MCF 10A (cell line): ENCODE results near the gene ZDHHC23. TPM values are rescaled to one million over a fixed set of nuclear protein-coding genes. Genes with fewer than 3 reads are reported as not detected.
A peak's percentile ranks its signal among the peaks of the same experiment; 100 is the strongest.

Experiments used
- Bru-seq: library from RNA; stranded (reverse); fragments of 400-500 nt; gene quantifications from one replicate; lab custom pipeline; 2021; lab: Mats Ljungman, UMichigan
- BruChase-seq, 2 experiments: library from RNA; stranded (reverse); fragments of 400-500 nt; gene quantifications; one replicate each; lab custom pipeline; 2021; lab: Mats Ljungman, UMichigan
- BruUV-seq: library from RNA; stranded (reverse); fragments of 400-500 nt; replicated peaks from 2 replicates; lab custom pipeline; 2021; lab: Mats Ljungman, UMichigan
- CTCF ChIA-PET: fragments of 300-600 bp; sonication (Branson Sonifier 250); formaldehyde crosslinking; extraction: SDS; loops from one replicate; lab custom pipeline; 2021; ENCODE audit warnings: antibody characterized with exemption, inconsistent platforms; lab: Yijun Ruan, JAX
- POLR2A ChIA-PET: fragments of 300-600, 350-650 bp; sonication (Branson Sonifier 250); formaldehyde crosslinking; extraction: SDS; loops from one replicate; lab custom pipeline; 2020; ENCODE audit warnings: antibody characterized with exemption, inconsistent platforms; lab: Yijun Ruan, JAX
- DNase-seq: peaks from one replicate; pipeline ENCODE4 v3.0.0-alpha.2; 2018; ENCODE audit not compliant: unreplicated experiment
- H3K27ac Mint-ChIP-seq: one replicate; pipeline ENCODE4 v1.8.0; 2022; ENCODE audit warnings: mild to moderate bottlenecking, low read depth, mixed read lengths; ENCODE audit not compliant: unreplicated experiment
- H3K27me3 Mint-ChIP-seq: one replicate; pipeline ENCODE4 v1.8.0; 2022; ENCODE audit warnings: mixed read lengths; ENCODE audit not compliant: insufficient read depth, unreplicated experiment
- H3K36me3 Mint-ChIP-seq: one replicate; pipeline ENCODE4 v1.8.0; 2022; ENCODE audit warnings: mild to moderate bottlenecking, moderate library complexity, mixed read lengths; ENCODE audit not compliant: insufficient read depth, unreplicated experiment
- H3K4me1 Mint-ChIP-seq: one replicate; pipeline ENCODE4 v1.8.0; 2022; ENCODE audit warnings: mixed read lengths; ENCODE audit not compliant: insufficient read depth, unreplicated experiment
- H3K4me3 Mint-ChIP-seq: one replicate; pipeline ENCODE4 v1.8.0; 2022; ENCODE audit warnings: mild to moderate bottlenecking, moderate library complexity, mixed read lengths; ENCODE audit not compliant: unreplicated experiment
- H3K9me3 Mint-ChIP-seq: one replicate; pipeline ENCODE4 v1.8.0; 2022; ENCODE audit warnings: mixed read lengths; ENCODE audit not compliant: unreplicated experiment
- CTCF ChIP-seq: fragments of 200-600 bp; IDR thresholded peaks from one replicate; pipeline ENCODE4 v1.8.0; 2022; ENCODE audit warnings: antibody characterized with exemption, mild to moderate bottlenecking; ENCODE audit not compliant: unreplicated experiment
- intact Hi-C: fragments of 100-400 bp; cut with micrococcal nuclease; formaldehyde crosslinking; loops from 2 replicates; pipeline ENCODE4 v1.14.1; 2022
- long read RNA-seq: library from polyadenylated mRNA; stranded (forward); transcript quantifications from one replicate; pipeline ENCODE4 v2.0.0, GENCODE V29; 2022
- total RNA-seq: library from RNA; stranded (reverse); gene quantifications from 2 replicates; pipeline ENCODE4 v1.2.3, GENCODE V29; 2022

ZDHHC23 gene
- total RNA-seq (7.4 TPM in 2 replicates), Bru-seq, nascent RNA (percentile 49 among the genes with signal in this experiment), BruChase-seq, experiment 1, labeled RNA remaining after a 6-hour chase (percentile 70 among the genes with signal in this experiment), BruChase-seq, experiment 2, labeled RNA remaining after a 2-hour chase (percentile 60 among the genes with signal in this experiment)
- long read RNA-seq, partial matches to known transcripts = 2 of 10 reads
- long read RNA-seq, other reads (novel, unspliced or antisense) = 8 of 10 reads

- CTCF ChIA-PET = no interaction called here
- peaks cover 3% of the 10 kb centered on the region for H3K36me3 Mint-ChIP-seq
- H3K4me3 Mint-ChIP-seq = peak within 1 kb of the TSS; percentile 79
- POLR2A ChIA-PET = interaction anchor here (1.0 kb wide), 1 partner anchor 55 kb away, joined by 3 read pairs; no protein-coding TSS in a partner anchor
- no peak within 1 kb of the TSS for H3K27ac Mint-ChIP-seq
- peaks cover 13% of the 10 kb centered on the region for H3K4me1 Mint-ChIP-seq
- DNase-seq = peak; percentile 73
- intact Hi-C loops = loop anchor here (1.0 to 10.0 kb wide), 2 partner anchors 109 to 197 kb away; partner anchors contain the start of genes CCDC191 and QTRT2
- BruUV-seq = no TSS peak
- TF ChIP-seq CTCF = no peak
- H3K9me3 Mint-ChIP-seq = no peaks in the 10 kb centered on the region
- H3K27me3 Mint-ChIP-seq = no peaks in the 10 kb centered on the region
Observed at GRCh38 chr3:113947372-113948014, at the start of gene ZDHHC23. Gene ZDHHC23 (plus strand): TSS chr3:113948013. CDS start chr3:113948803, 790 bp downstream.

GRCh38 chr3:113898892-113899291 lies 48.9 kb upstream of the ZDHHC23 start:
- BruUV-seq = no TSS peak
- no peaks in the 10 kb centered on the region for H3K9me3 Mint-ChIP-seq
- no peak for DNase-seq
- H3K36me3 Mint-ChIP-seq = no peaks in the 10 kb centered on the region
- ChIA-PET CTCF (interaction anchor here (1.0 to 4.9 kb wide), 4 partner anchors 10 to 59 kb away, joined by 4 to 39 read pairs (median 22); no protein-coding TSS in a partner anchor), POLR2A (interaction anchor here (0.7 to 3.4 kb wide), 3 partner anchors 14 to 153 kb away, joined by 3 to 29 read pairs (median 8); partner anchors contain the start of genes ATP6V1A and NAA50)
- TF ChIP-seq CTCF = no peak
- no peak overlapping the region for H3K4me3 Mint-ChIP-seq
- H3K27me3 Mint-ChIP-seq = no peaks in the 10 kb centered on the region
- H3K4me1 Mint-ChIP-seq = peaks cover 14% of the 10 kb centered on the region
- no peak overlapping the region for H3K27ac Mint-ChIP-seq
- intact Hi-C loops = no loop called here

GRCh38 chr3:113906568-113907140 lies 41.2 kb upstream of the ZDHHC23 start:
- POLR2A ChIA-PET = interaction anchor here (1.2 to 2.3 kb wide), 3 partner anchors 9 to 160 kb away, joined by 3 to 14 read pairs (median 11); partner anchors contain the start of gene ATP6V1A
- no peak for TF ChIP-seq CTCF
- Mint-ChIP-seq H3K36me3 (no peaks in the 10 kb centered on the region), H3K4me3 (no peak overlapping the region), H3K9me3 (no peaks in the 10 kb centered on the region), H3K27me3 (no peaks in the 10 kb centered on the region), H3K4me1 (no peaks in the 10 kb centered on the region), H3K27ac (no peak overlapping the region)
- intact Hi-C loops = no loop called here
- no peak for DNase-seq
- BruUV-seq = no TSS peak
- CTCF ChIA-PET = interaction anchor here (0.8 to 12.6 kb wide), 3 partner anchors 65 to 171 kb away, joined by 3 to 313 read pairs (median 4); partner anchors contain the start of gene GRAMD1C
